HepG2 (cell line): Measurements from ENCODE around the gene CMPK2. TPM values are rescaled to one million over a fixed set of nuclear protein-coding genes. Genes with fewer than 3 reads are reported as not detected.

Experiments used
- CHD4 ChIP-seq: fragments of 200-600 bp; sonication (generic); IDR thresholded peaks from 2 replicates; pipeline ENCODE4 v1.7.0; 2017; ENCODE audit warnings: mild to moderate bottlenecking, low read length, borderline replicate concordance
- HMG20A ChIP-seq: IDR thresholded peaks from 2 replicates; pipeline ENCODE4 v1.6.1; 2016; ENCODE audit warnings: borderline replicate concordance
- NBN ChIP-seq: fragments of 450-650 bp; conservative IDR thresholded peaks from 2 replicates; pipeline ENCODE4 v1.6.1; 2017
- PRDM4 ChIP-seq: sonication (generic); formaldehyde crosslinking; IDR thresholded peaks from 2 replicates; pipeline ENCODE4 v1.9.0; 2021; ENCODE audit warnings: missing genetic modification reagents, borderline replicate concordance
- SIN3B ChIP-seq: fragments of 150-350 bp; IDR thresholded peaks from 2 replicates; pipeline ENCODE4 v1.6.1; 2014; ENCODE audit warnings: low read length
- SP1 ChIP-seq, 2 experiments: fragments of 450-650 bp in 1 of 2; sonication (generic) in 1 of 2; formaldehyde crosslinking in 1 of 2; IDR thresholded peaks; 2 replicates each; pipeline versions ENCODE4 v1.4.0 to v1.6.1; 2016 to 2020; ENCODE audit warnings: missing genetic modification reagents in 1 of 2
- SP5 ChIP-seq: IDR thresholded peaks from 2 replicates; pipeline ENCODE4 v1.6.1; 2016; ENCODE audit warnings: low read depth, borderline replicate concordance
- WIZ ChIP-seq: sonication (generic); formaldehyde crosslinking; IDR thresholded peaks from 2 replicates; pipeline ENCODE4 v1.5.1; 2020; ENCODE audit warnings: mild to moderate bottlenecking, missing genetic modification reagents
- ZBTB2 ChIP-seq: sonication (generic); formaldehyde crosslinking; IDR thresholded peaks from 2 replicates; pipeline ENCODE4 v1.8.0; 2022; ENCODE audit warnings: low read depth, missing genetic modification reagents
- ZBTB4 ChIP-seq: sonication (generic); formaldehyde crosslinking; IDR thresholded peaks from 2 replicates; pipeline ENCODE4 v1.4.0; 2020; ENCODE audit warnings: missing genetic modification reagents, mild to moderate bottlenecking, borderline replicate concordance
- ZBTB7A ChIP-seq: sonication (generic); formaldehyde crosslinking; IDR thresholded peaks from 2 replicates; pipeline ENCODE4 v1.8.0; 2022; ENCODE audit warnings: mild to moderate bottlenecking, missing genetic modification reagents
- ZFP90 ChIP-seq: sonication (generic); formaldehyde crosslinking; IDR thresholded peaks from 2 replicates; pipeline ENCODE4 v1.8.0; 2022; ENCODE audit warnings: missing genetic modification reagents, mild to moderate bottlenecking, inconsistent platforms, borderline replicate concordance
- ZFYVE20 ChIP-seq: sonication (generic); formaldehyde crosslinking; IDR thresholded peaks from 2 replicates; pipeline ENCODE4 v1.8.0; 2023; ENCODE audit warnings: low read depth, mild to moderate bottlenecking, moderate library complexity, missing genetic modification reagents, borderline replicate concordance
- ZNF136 ChIP-seq: sonication (generic); formaldehyde crosslinking; IDR thresholded peaks from 2 replicates; pipeline ENCODE4 v1.8.1; 2022; ENCODE audit warnings: low read depth, mild to moderate bottlenecking, moderate library complexity, missing genetic modification reagents
- ZNF143 ChIP-seq: sonication (generic); formaldehyde crosslinking; IDR thresholded peaks from 2 replicates; pipeline ENCODE4 v1.4.0; 2020; ENCODE audit warnings: missing genetic modification reagents
- ZNF441 ChIP-seq: sonication (generic); formaldehyde crosslinking; IDR thresholded peaks from 2 replicates; pipeline ENCODE4 v1.7.0; 2021; ENCODE audit warnings: missing genetic modification reagents, borderline replicate concordance
- ZNF784 ChIP-seq: sonication (generic); formaldehyde crosslinking; IDR thresholded peaks from 2 replicates; pipeline ENCODE4 v1.5.1; 2020; ENCODE audit warnings: missing genetic modification reagents, mild to moderate bottlenecking, borderline replicate concordance
- ZNF883 ChIP-seq: sonication (generic); formaldehyde crosslinking; IDR thresholded peaks from 2 replicates; pipeline ENCODE4 v1.5.1; 2020; ENCODE audit warnings: mild to moderate bottlenecking, missing genetic modification reagents; ENCODE audit errors: not compliant biosample characterization
- ZSCAN29 ChIP-seq: sonication (generic); formaldehyde crosslinking; conservative IDR thresholded peaks from 2 replicates; pipeline ENCODE4 v1.4.0; 2020; ENCODE audit warnings: mild to moderate bottlenecking, missing genetic modification reagents
- polyA plus RNA-seq, 8 experiments: library from polyadenylated mRNA; depleted of rRNA in 3 of 8; stranded (reverse) in 7 of 8; unstranded in 1 of 8; fragments of >200 nt; fragmentation: Illumina TruSeq in 4 of 8; extraction: Trizol in 4 of 8; gene quantifications; 2 replicates each; pipeline versions ENCODE4 v1.2.1 to v1.2.3, GENCODE V29; 2011 to 2016; ENCODE audit warnings: low read depth in 4 of 8, missing spikeins in 1 of 8, mixed read lengths in 1 of 8; ENCODE audit not compliant: insufficient read depth in 1 of 8
- total RNA-seq, 5 experiments: library from RNA; depleted of rRNA; stranded (reverse); fragments of >200 nt; fragmentation: Illumina TruSeq; extraction: Trizol; gene quantifications; 2 replicates each; pipeline ENCODE4 v1.2.3, GENCODE V29; 2016; ENCODE audit warnings: low read depth in 1 of 5

Gene CMPK2
- total and polyA plus RNA-seq, 2 of the 13 experiments (the other 11 are each of a cell fraction or from before 2014, with no cell fraction given), result 0.04 to 1.0 TPM

- TF ChIP-seq ZBTB2, result peak; percentile 32; the same call in 1 of the 2 replicates
- peak; percentile 57; the same call in 1 of the 2 replicates for TF ChIP-seq ZNF784 (CRISPR knock-in tag)
- peak; percentile 71 for TF ChIP-seq ZNF883
- no peak for TF ChIP-seq ZNF441
- no peak for TF ChIP-seq HMG20A (CRISPR knock-in tag)
- TF ChIP-seq ZFP90 (CRISPR knock-in tag), result peak; percentile 34; the same call in 1 of the 2 replicates
- TF ChIP-seq SIN3B, result no peak
- TF ChIP-seq ZBTB4 (CRISPR knock-in tag), result no peak
- no peak for TF ChIP-seq CHD4
- no peak for TF ChIP-seq NBN
- no peak for TF ChIP-seq ZNF143 (CRISPR knock-in tag)
- TF ChIP-seq SP5 (CRISPR knock-in tag), result peak; percentile 22; the same call in 1 of the 2 replicates
- TF ChIP-seq SP1 (IDR thresholded peaks at IDR 0.05), result no peak
- TF ChIP-seq SP1 (CRISPR knock-in tag; IDR thresholded peaks at IDR 0.05), result peak; percentile 13; the same call in 1 of the 2 replicates
- TF ChIP-seq WIZ (CRISPR knock-in tag), result no peak
- no peak for TF ChIP-seq ZBTB7A (CRISPR knock-in tag)
- no peak for TF ChIP-seq ZNF136 (CRISPR knock-in tag)
- TF ChIP-seq ZSCAN29 (CRISPR knock-in tag), result peak; percentile 73; the same call in 1 of the 2 replicates
- no peak for TF ChIP-seq PRDM4
- no peak for TF ChIP-seq ZFYVE20 (CRISPR knock-in tag)
Measured at GRCh38 chr2:6865346-6866274, at the start of gene CMPK2 (continued).
